GM12878 (cell line): ENCODE measurements around the gene ATP5F1B. TPM values are rescaled to one million over a fixed set of nuclear protein-coding genes. Genes with fewer than 3 reads are reported as not detected.

Source experiments
- ASH2L ChIP-seq: fragments of 300-600, 200-600 bp; sonication (generic); IDR thresholded peaks from 2 replicates; pipeline ENCODE4 v1.6.1; 2017; ENCODE audit warnings: low read depth, mild to moderate bottlenecking, borderline replicate concordance
- BACH1 ChIP-seq: fragments of 450-650 bp; IDR thresholded peaks from 2 replicates; pipeline ENCODE4 v1.6.1; 2017; ENCODE audit warnings: mild to moderate bottlenecking, borderline replicate concordance
- CREB1 ChIP-seq: IDR thresholded peaks from 2 replicates; pipeline ENCODE4 v1.6.1; 2012; ENCODE audit warnings: low read depth, mild to moderate bottlenecking, inconsistent platforms
- DPF2 ChIP-seq: fragments of 450-650 bp; IDR thresholded peaks from 2 replicates; pipeline ENCODE4 v1.6.1; 2017; ENCODE audit warnings: mild to moderate bottlenecking
- E2F4 ChIP-seq: IDR thresholded peaks from 2 replicates; pipeline ENCODE4 v1.6.1; 2012; ENCODE audit warnings: low read depth, low read length, improper control_type of control experiment
- HDAC6 ChIP-seq: fragments of 200-600 bp; sonication (generic); IDR thresholded peaks from one replicate; pipeline ENCODE4 v1.8.0; 2017; ENCODE audit warnings: antibody characterized with exemption; ENCODE audit not compliant: unreplicated experiment
- HSF1 ChIP-seq: fragments of 150-350 bp; IDR thresholded peaks from 2 replicates; pipeline ENCODE4 v1.6.1; 2014; ENCODE audit warnings: mild to moderate bottlenecking, low read depth, low read length
- IKZF1 ChIP-seq: fragments of 450-650 bp; conservative IDR thresholded peaks from 2 replicates; pipeline ENCODE4 v1.6.1; 2017; ENCODE audit warnings: antibody characterized with exemption, mild to moderate bottlenecking
- IRF5 ChIP-seq: fragments of 450-650 bp; IDR thresholded peaks from 2 replicates; pipeline ENCODE4 v1.6.1; 2017; ENCODE audit warnings: borderline replicate concordance
- KDM1A ChIP-seq: fragments of 200-600 bp; sonication (generic); IDR thresholded peaks from 2 replicates; pipeline ENCODE4 v1.6.1; 2016; ENCODE audit warnings: borderline replicate concordance
- MEF2B ChIP-seq: fragments of 450-650 bp; IDR thresholded peaks from 2 replicates; pipeline ENCODE4 v1.6.1; 2018; ENCODE audit warnings: mild to moderate bottlenecking, moderate library complexity; ENCODE audit not compliant: partially characterized antibody, poor library complexity, severe bottlenecking
- MTA3 ChIP-seq: IDR thresholded peaks from 2 replicates; pipeline ENCODE4 v1.6.1; 2012; ENCODE audit warnings: low read length, inconsistent platforms, borderline replicate concordance
- MYB ChIP-seq: fragments of 150-350 bp; IDR thresholded peaks from 2 replicates; pipeline ENCODE4 v1.6.1; 2014; ENCODE audit warnings: mild to moderate bottlenecking, low read depth, low read length, borderline replicate concordance
- PBX3 ChIP-seq: IDR thresholded peaks from 2 replicates; pipeline ENCODE4 v1.6.1; 2011; ENCODE audit warnings: mild to moderate bottlenecking, low read depth, low read length, moderate library complexity; ENCODE audit not compliant: insufficient replicate concordance
- PRDM15 ChIP-seq: fragments of 450-650 bp; formaldehyde crosslinking; IDR thresholded peaks from 2 replicates; pipeline ENCODE4 v1.4.0; 2020; ENCODE audit warnings: mild to moderate bottlenecking, moderate library complexity
- RAD51 ChIP-seq: fragments of 450-650 bp; IDR thresholded peaks from 2 replicates; pipeline ENCODE4 v1.6.1; 2016; ENCODE audit warnings: moderate library complexity, mild to moderate bottlenecking, inconsistent platforms
- RFX5 ChIP-seq: IDR thresholded peaks from 2 replicates; pipeline ENCODE4 v1.6.1; 2011; ENCODE audit warnings: low read depth, low read length, improper control_type of control experiment
- SIX5 ChIP-seq: IDR thresholded peaks from 2 replicates; pipeline ENCODE4 v1.6.1; 2011; ENCODE audit warnings: mild to moderate bottlenecking, low read depth, low read length, moderate library complexity; ENCODE audit not compliant: severe bottlenecking
- SP1 ChIP-seq: IDR thresholded peaks from one replicate; pipeline ENCODE4 v1.6.1; 2011; ENCODE audit warnings: low read depth, low read length
- SREBF1 ChIP-seq: IDR thresholded peaks from 2 replicates; pipeline ENCODE4 v1.6.1; 2012; ENCODE audit warnings: mild to moderate bottlenecking, low read length
- YBX1 ChIP-seq: fragments of 450-650 bp; IDR thresholded peaks from 2 replicates; pipeline ENCODE4 v1.6.1; 2016; ENCODE audit warnings: antibody characterized with exemption
- ZNF384 ChIP-seq: IDR thresholded peaks from 2 replicates; pipeline ENCODE4 v1.6.1; 2012; ENCODE audit warnings: low read depth, mild to moderate bottlenecking, low read length, improper control_type of control experiment, borderline replicate concordance
- polyA plus RNA-seq, 11 experiments: library from polyadenylated mRNA; depleted of rRNA in 4 of 11; unstranded in 6 of 11; stranded (reverse) in 5 of 11; fragments of >200 nt; fragmentation: Nextera tagmentation in 4 of 11; fragmentation: Illumina TruSeq in 1 of 11; extraction: Ambion mirVana in 4 of 11; extraction: Trizol in 1 of 11; gene quantifications; 1 replicate in 1 of 11; 2 replicates in 10 of 11; pipeline versions ENCODE4 v1.2.1 to v1.2.3, GENCODE V29; 2011 to 2016; ENCODE audit warnings: inconsistent platforms in 2 of 11, missing spikeins in 2 of 11, low read depth in 1 of 11
- total RNA-seq, 4 experiments: library from RNA; depleted of rRNA in 3 of 4; stranded (reverse); fragments of >200 nt in 3 of 4; fragmentation: Illumina TruSeq in 1 of 4; extraction: Trizol in 1 of 4; gene quantifications; 2 replicates each; pipeline versions ENCODE4 v1.2.1 to v1.2.3, GENCODE V29; 2013 to 2021

ATP5F1B gene
- total and polyA plus RNA-seq, 10 of the 15 experiments (the other 5 are each of a cell fraction or from before 2014, with no cell fraction given), result 671 to 1,908 (median 1,031) TPM

GRCh38 chr12:56688129-56688845 is 42.5 kb upstream of the ATP5F1B start, which contains the start of gene PTGES3 (continued):
- TF ChIP-seq HSF1 (peak; percentile 98), CREB1 (peak; percentile 96), IKZF1 (peak; percentile 80), PBX3 (no peak), IRF5 (peak; percentile 66), RFX5 (0 out of 2 replicates have a peak, but pooled peaks have one; percentile 37), SIX5 (peak; percentile 27), MTA3 (no peak; the same call in 1 of the 2 replicates), SREBF1 (no peak), ZNF384 (peak; percentile 25; the same call in 1 of the 2 replicates), SP1 (no peak), E2F4 (no peak), BACH1 (peak; percentile 86; the same call in 1 of the 2 replicates), YBX1 (no peak), HDAC6 (no peak), KDM1A (no peak), PRDM15 (CRISPR knock-in tag) (no peak), DPF2 (0 out of 2 replicates have a peak, but pooled peaks have one; percentile 23), RAD51 (no peak), ASH2L (no peak), MEF2B (no peak), MYB (peak; percentile 79; the same call in 1 of the 2 replicates)
